ENCODE measurements around the gene KLHL29. TPM values are rescaled to one million over a fixed set of nuclear protein-coding genes. Genes with fewer than 3 reads are reported as not detected.

Gene KLHL29
- total and polyA plus RNA-seq, 10 donors = 1.5 to 30.5 (median 9.4) TPM

GRCh38 chr2:23379220-23379695 lies 5.7 kb upstream of the KLHL29 start:
- intact Hi-C loops (cut with DNase I; ENCODE audit: low total_unique reads) = no loop called here
- no peak for DNase-seq
- Histone ChIP-seq H3K4me3 (no peak overlapping the region), H3K27me3 (replicated peaks in 1 of 7) (peaks cover 0 to 25% (median 0%) of the 10 kb centered on the region in 7 donors), H3K36me3 (no peaks in the 10 kb centered on the region), H3K4me1 (peaks cover 0 to 24% (median 13%) of the 10 kb centered on the region in 6 donors), H3K27ac (no peak overlapping the region), H3K9me3 (no peaks in the 10 kb centered on the region)
- TF ChIP-seq POLR2AphosphoS5 (IDR thresholded peaks at IDR 0.05) (no peak), POLR2A (IDR thresholded peaks at IDR 0.05) (no peak)
- TF ChIP-seq, protein P1, sequence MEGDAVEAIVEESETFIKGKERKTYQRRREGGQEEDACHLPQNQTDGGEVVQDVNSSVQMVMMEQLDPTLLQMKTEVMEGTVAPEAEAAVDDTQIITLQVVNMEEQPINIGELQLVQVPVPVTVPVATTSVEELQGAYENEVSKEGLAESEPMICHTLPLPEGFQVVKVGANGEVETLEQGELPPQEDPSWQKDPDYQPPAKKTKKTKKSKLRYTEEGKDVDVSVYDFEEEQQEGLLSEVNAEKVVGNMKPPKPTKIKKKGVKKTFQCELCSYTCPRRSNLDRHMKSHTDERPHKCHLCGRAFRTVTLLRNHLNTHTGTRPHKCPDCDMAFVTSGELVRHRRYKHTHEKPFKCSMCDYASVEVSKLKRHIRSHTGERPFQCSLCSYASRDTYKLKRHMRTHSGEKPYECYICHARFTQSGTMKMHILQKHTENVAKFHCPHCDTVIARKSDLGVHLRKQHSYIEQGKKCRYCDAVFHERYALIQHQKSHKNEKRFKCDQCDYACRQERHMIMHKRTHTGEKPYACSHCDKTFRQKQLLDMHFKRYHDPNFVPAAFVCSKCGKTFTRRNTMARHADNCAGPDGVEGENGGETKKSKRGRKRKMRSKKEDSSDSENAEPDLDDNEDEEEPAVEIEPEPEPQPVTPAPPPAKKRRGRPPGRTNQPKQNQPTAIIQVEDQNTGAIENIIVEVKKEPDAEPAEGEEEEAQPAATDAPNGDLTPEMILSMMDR (IDR thresholded peaks at IDR 0.05 in 8 of 11, conservative IDR thresholded peaks at IDR 0.05 in 3 of 11) = no peak
- 78 to 82% (median 81%) methylated on average over 5 to 7 of the region's 7 CpGs for WGBS, 5 donors

- DNase-seq = no peak
- WGBS, 5 donors = 10 to 18% (median 15%) methylated on average over 4 of the region's 4 CpGs
- TF ChIP-seq POLR2A (IDR thresholded peaks at IDR 0.05) = no peak
- TF ChIP-seq, protein P1 (IDR thresholded peaks at IDR 0.05 in 8 of 11, conservative IDR thresholded peaks at IDR 0.05 in 3 of 11) = no peak
- TF ChIP-seq POLR2AphosphoS5 (IDR thresholded peaks at IDR 0.05) = no peak
- H3K4me3 ChIP-seq = peak overlapping the region in 1 of 8 donors; percentile 36
- peaks cover 0 to 31% (median 18%) of the 10 kb centered on the region in 6 donors for H3K4me1 ChIP-seq
- peaks cover 0 to 37% (median 8%) of the 10 kb centered on the region in 7 donors for H3K27me3 ChIP-seq (replicated peaks in 1 of 7)
- no peaks in the 10 kb centered on the region for H3K36me3 ChIP-seq
- intact Hi-C loops (cut with DNase I; ENCODE audit: low total_unique reads) = no loop called here
- peak overlapping the region in 6 of 8 donors; percentile 26 to 63 (median 46) for H3K27ac ChIP-seq
- H3K9me3 ChIP-seq = no peaks in the 10 kb centered on the region
These were observed 4.4 kb upstream of the KLHL29 start for GRCh38 chr2:23380562-23381065.

DNA sequence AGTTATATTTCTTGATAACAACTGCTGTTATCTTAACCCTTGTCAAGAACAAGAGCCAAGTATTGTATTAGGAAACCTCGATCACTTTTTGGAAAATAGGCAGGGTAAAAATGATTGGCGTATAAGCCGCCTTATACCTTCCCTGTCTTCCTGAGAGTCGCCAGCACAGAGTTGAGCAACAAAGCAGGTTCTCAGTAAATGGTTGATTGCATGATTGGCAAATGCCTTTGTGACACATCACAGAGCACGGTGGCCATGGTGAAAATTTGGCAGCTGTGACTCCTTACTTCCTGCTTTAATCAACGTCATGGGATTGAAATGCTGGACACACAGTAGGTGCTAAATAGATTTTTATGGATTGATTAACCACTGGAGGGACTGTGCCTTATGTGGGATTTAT lies 3.9 kb upstream of the KLHL29 start:
- WGBS, 5 donors = 39 to 54% (median 41%) methylated on average over 6 of the region's 6 CpGs
- TF ChIP-seq POLR2A (IDR thresholded peaks at IDR 0.05) = no peak
- TF ChIP-seq, protein P1 (IDR thresholded peaks at IDR 0.05 in 8 of 11, conservative IDR thresholded peaks at IDR 0.05 in 3 of 11) = no peak
- no peak for TF ChIP-seq POLR2AphosphoS5 (IDR thresholded peaks at IDR 0.05)
- DNase-seq = no peak
- Histone ChIP-seq H3K36me3 (no peaks in the 10 kb centered on the region), H3K27me3 (replicated peaks in 1 of 7) (peaks cover 0 to 41% (median 13%) of the 10 kb centered on the region in 7 donors), H3K27ac (peak overlapping the region in 6 of 8 donors; percentile 26 to 63 (median 46)), H3K9me3 (no peaks in the 10 kb centered on the region), H3K4me1 (peaks cover 2 to 35% (median 23%) of the 10 kb centered on the region in 6 donors), H3K4me3 (peak overlapping the region in 1 of 8 donors; percentile 36)
- intact Hi-C loops (cut with DNase I; ENCODE audit: low total_unique reads) = no loop called here

DNA sequence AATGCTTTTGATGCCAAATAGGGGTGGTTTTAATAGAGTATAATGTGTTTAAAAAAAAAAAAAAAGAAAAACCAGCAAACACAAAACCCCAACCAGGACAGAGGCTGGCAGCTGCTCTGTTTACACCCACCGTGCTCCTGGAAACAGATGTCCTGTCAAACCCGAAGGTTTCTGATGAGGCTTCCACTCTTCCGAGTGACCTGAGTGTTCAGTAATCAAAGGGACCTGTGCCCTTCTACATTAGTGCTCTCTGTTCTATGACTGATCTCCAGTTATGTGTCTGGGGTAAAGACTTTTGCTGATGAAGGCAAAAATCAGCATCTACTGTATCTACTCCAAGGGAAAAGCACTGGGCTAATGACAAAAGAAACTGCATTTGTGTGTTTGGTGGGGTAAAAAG lies 3.5 kb upstream of the KLHL29 start:
- peaks cover 6 to 39% (median 27%) of the 10 kb centered on the region in 6 donors for H3K4me1 ChIP-seq
- H3K27me3 ChIP-seq (replicated peaks in 1 of 7) = peaks cover 0 to 45% (median 17%) of the 10 kb centered on the region in 7 donors
- no peak overlapping the region for H3K4me3 ChIP-seq
- no peaks in the 10 kb centered on the region for H3K36me3 ChIP-seq
- no peaks in the 10 kb centered on the region for H3K9me3 ChIP-seq
- no peak for TF ChIP-seq POLR2AphosphoS5 (IDR thresholded peaks at IDR 0.05)
- TF ChIP-seq, protein P1 (IDR thresholded peaks at IDR 0.05 in 8 of 11, conservative IDR thresholded peaks at IDR 0.05 in 3 of 11) = no peak
- TF ChIP-seq POLR2A (IDR thresholded peaks at IDR 0.05) = no peak
- no peak for DNase-seq
- WGBS, 5 donors = 38 to 45% (median 44%) methylated on average over 3 of the region's 3 CpGs
- intact Hi-C loops (cut with DNase I; ENCODE audit: low total_unique reads) = no loop called here
- peak overlapping the region in 6 of 8 donors; percentile 26 to 63 (median 46) for H3K27ac ChIP-seq
